HG03354 (cell line): ENCODE results near the gene CELSR3.

Experiments used
- ATAC-seq: cut with Tn5 transposase; IDR thresholded peaks from one replicate; pipeline ENCODE4 v1.9.1; 2021; ENCODE audit warnings: mild to moderate bottlenecking; ENCODE audit not compliant: unreplicated experiment, poor library complexity, severe bottlenecking

The CELSR3 gene, protein sequence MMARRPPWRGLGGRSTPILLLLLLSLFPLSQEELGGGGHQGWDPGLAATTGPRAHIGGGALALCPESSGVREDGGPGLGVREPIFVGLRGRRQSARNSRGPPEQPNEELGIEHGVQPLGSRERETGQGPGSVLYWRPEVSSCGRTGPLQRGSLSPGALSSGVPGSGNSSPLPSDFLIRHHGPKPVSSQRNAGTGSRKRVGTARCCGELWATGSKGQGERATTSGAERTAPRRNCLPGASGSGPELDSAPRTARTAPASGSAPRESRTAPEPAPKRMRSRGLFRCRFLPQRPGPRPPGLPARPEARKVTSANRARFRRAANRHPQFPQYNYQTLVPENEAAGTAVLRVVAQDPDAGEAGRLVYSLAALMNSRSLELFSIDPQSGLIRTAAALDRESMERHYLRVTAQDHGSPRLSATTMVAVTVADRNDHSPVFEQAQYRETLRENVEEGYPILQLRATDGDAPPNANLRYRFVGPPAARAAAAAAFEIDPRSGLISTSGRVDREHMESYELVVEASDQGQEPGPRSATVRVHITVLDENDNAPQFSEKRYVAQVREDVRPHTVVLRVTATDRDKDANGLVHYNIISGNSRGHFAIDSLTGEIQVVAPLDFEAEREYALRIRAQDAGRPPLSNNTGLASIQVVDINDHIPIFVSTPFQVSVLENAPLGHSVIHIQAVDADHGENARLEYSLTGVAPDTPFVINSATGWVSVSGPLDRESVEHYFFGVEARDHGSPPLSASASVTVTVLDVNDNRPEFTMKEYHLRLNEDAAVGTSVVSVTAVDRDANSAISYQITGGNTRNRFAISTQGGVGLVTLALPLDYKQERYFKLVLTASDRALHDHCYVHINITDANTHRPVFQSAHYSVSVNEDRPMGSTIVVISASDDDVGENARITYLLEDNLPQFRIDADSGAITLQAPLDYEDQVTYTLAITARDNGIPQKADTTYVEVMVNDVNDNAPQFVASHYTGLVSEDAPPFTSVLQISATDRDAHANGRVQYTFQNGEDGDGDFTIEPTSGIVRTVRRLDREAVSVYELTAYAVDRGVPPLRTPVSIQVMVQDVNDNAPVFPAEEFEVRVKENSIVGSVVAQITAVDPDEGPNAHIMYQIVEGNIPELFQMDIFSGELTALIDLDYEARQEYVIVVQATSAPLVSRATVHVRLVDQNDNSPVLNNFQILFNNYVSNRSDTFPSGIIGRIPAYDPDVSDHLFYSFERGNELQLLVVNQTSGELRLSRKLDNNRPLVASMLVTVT (N-terminal part only)

GRCh38 chr3:48662753-48663488 is at the start of gene CELSR3:
TSS of gene CELSR3 (minus strand) at chr3:48662886. CDS start at chr3:48662634, 252 bp downstream.
- ATAC-seq, result no peak

DNA sequence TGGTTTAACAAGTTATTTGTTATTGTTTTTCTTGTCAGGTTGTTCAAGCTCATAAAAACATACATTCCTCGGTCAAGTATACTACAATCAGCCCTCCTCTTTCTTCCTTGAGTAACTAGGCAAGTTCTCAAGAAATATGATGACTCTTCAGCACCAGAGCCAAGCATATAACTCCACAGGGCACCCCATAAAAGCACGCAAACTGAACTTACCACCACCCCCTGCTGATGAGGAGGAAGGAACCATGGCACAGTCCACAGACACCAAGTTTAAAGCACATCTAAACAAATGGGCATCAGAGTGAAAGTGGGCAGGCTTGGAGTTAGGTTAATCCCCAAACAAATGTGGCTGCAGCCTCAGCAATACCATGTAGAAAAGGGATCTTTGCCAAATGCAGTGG is 49.0 kb upstream of the CELSR3 start:
- ATAC-seq, result no peak

DNA sequence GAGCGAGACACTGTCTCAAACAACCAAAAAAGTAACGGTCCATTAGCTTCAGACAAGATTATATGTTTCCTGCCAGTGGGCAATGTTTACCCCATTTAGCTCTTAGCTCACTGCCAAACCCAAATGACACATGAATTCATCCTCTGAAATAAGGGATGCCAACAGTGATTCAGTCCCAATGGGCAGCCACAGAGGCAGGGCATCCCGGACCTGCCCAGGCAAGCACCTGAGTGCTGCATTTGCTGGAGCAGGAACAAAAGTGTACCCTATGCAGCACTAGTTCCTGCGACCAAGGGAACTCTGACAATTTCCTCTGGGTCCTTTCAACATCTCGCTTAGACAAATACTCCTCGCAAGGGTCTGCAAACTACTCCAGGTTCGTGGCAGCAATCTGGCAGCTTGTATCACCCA is 46.4 kb upstream of the CELSR3 start:
- ATAC-seq, result no peak

- ATAC-seq, result no peak
Measured at GRCh38 chr3:48708481-48708889, 45.8 kb upstream of the CELSR3 start.

DNA sequence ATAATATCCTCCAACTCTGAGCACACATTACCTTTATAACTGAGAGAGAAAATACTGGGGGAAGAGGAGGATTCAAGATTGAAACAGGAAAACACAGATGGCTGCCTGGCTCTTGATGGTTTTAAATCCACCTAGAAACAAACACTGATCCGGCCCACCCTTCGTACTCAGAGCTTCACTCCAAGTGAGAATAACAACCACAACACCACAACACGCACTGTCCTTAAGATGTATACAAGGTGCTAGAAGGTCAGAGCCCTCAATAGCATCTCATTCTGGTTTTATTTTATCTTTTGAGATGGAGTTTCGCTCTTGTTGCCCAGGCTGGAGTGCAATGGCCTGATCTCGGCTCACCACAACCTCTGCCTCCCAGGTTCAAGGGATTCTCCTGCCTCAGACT is 44.5 kb upstream of the CELSR3 start:
- no peak for ATAC-seq

DNA sequence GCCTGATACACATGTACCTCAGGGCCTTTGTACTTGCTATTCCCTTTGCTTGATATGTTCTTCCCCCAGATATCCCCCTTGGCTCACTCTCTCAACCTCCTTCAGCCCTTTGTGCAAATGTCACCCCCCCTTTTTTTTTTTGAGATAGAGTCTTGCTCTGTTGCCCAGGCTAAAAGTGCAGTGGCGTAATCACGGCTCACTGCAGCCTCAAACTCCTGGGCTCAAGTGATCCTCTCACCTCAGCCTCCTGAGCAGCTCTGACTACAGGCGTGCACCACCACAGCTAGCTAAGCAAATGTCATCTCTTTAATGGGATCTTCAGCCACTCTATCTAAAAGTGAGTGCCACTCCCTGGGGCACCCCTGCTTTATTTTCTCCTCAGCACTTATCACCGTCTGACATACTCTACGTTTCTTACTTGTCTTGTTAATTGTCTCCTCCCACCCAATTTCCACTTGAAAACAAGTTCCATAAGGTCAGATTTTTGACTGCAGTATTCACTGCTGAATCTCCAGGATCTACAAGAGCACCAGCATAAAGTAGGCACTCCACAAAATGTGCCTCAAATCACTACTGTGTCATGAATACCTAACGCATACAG is 39.7 kb upstream of the CELSR3 start:
- ATAC-seq, result no peak

DNA sequence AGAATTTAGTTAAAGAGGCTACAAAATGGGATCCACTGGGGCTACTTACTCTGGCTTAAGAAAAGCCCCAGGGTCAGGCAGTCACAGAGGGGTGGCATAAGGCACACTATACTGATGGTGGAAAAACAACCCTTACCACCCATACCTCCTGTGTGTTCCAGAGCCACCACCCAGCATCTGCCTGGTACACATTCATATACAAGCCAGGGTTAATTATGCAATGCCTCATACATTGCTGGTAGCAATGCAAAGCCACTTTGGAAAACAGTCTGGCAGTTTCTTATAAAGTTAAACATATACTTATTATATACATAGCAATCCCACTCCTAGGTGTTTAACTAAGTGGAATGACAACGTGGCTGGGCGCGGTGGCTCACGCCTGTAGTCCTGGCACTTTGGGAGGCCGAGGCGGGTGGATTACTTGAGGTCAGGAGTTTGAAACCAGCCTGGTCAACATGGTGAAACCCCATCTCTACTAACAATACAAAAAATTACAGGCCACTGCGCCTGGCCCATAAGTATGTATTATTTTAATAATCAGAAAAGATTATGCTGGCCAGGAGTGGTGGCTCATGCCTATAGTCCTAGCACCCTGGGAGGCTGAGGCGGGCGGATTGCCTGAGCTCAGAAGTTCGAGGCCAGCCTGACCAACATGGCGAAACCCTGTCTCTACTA is 38.2 kb upstream of the CELSR3 start:
- ATAC-seq, result no peak

- no peak for ATAC-seq
Measured at GRCh38 chr3:48698891-48699290, 36.2 kb upstream of the CELSR3 start.

GRCh38 chr3:48697952-48698351 is 35.3 kb upstream of the CELSR3 start:
- no peak for ATAC-seq

DNA sequence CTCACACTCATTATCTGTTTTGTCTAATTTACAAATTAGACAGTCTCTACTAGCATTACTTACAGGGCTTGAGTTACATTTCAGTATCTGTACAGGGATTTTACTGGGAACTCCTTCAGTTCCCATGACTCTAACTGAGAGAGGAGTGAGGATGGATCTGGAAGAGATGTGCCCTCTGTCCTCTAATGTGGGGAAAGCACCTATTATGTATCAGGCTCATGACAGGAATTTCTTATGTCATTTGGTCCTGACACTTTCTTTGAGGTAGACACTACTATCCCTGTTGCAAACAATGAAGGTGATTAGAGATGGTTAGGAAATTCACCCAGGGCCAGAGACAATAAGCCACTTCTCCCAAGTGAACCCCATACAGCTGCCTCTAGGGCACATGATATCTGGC is 33.9 kb upstream of the CELSR3 start:
- ATAC-seq, result no peak

DNA sequence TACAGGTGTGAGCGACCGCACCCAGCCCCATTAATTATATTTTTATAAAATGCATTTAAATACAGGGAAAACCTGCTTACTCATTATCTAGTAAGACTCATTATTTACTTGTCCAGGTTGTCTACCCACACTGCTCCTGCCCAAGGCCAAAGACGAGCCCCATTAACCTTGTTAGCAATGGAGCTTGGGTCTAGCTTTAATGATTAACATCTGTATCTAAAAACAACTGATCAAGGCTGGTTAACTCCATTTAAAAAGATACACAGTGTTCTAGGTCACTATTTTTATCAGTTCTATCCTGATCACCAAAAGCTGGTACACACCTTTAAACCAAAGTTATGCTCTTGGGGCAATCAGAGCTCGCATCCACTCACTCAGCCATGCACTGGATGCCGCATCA is 33.5 kb upstream of the CELSR3 start:
- no peak for ATAC-seq

DNA sequence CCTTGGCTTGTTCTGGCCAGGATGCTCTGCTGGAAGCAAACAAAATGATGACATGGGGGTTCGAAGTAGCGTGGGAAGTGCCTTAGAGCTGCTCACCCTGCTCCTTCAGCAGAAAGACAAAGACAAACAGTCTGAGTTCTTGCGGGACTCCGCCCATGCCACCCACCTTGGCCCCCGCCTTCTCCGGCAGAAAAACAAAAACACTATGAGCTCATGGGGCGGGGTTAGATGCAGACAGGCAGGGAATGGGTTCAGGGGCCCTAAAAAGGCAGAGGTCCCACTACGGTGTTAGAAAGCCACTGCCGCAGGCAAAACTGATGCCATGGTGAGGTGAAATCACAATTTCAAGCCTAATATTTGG is 32.7 kb upstream of the CELSR3 start:
- ATAC-seq, result no peak

GRCh38 chr3:48694610-48695392 is 32.1 kb upstream of the CELSR3 start:
- no peak for ATAC-seq

- ATAC-seq, result no peak
Measured at GRCh38 chr3:48693826-48694225, 31.1 kb upstream of the CELSR3 start.

DNA sequence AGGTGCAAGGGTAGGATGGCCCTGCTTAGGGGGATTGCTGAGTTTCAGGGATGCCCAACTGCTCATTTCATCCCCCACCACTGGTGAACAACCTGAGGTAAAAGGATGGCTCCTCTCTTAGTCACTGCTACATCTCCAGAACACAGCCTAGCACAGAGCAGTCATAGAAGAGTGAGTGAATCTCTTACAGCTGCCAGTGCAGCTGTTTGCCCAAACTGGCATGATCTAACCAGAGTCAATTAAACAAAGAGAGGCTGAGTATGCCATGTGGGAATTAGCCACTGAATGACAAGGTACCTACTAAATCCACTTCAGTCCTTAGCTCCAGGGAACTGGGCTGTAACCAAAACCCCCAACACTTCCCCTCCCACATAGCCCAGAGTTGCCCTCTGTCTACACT is 29.9 kb upstream of the CELSR3 start:
- ATAC-seq, result no peak

- no peak for ATAC-seq
Measured at GRCh38 chr3:48690846-48691458, 28.3 kb upstream of the CELSR3 start.

- no peak for ATAC-seq
Measured at GRCh38 chr3:48689384-48689783, 26.7 kb upstream of the CELSR3 start.

DNA sequence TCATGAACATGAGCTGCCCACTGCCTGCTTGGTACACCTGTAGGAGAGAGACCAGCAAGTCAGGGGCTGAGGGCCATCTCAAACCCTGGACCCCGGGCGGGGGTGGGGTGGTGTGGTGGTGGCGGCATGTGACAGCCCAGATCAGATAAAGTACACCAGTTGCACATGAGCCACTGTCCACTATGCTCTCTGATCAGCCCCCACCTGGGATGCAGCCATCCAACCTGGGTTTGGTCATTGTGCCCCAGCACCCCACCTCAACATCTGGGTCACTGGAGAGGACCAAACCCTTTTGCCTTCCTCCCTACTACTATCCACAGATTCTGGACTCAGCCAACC is 26.0 kb upstream of the CELSR3 start:
- no peak for ATAC-seq
